ENCODE results near the gene FAM163A. TPM values are rescaled to one million over a fixed set of nuclear protein-coding genes. Genes with fewer than 3 reads are reported as not detected.

The FAM163A gene
- total and polyA plus RNA-seq, 2 donors = 3.2 to 10.4 TPM

- H3K36me3 ChIP-seq (ENCODE audit: control insufficient read depth in 2 of 2, insufficient read depth in 2 of 2, low read length in 1 of 2) = peaks cover 13 to 43% of the 10 kb centered on the region in 2 donors
- H3K4me3 ChIP-seq (ENCODE audit: low read length in 2 of 2) = no peak overlapping the region
Measured at GRCh38 chr1:179865377-179865776, 122.3 kb downstream of the FAM163A start.

More at GRCh38 chr1:179865377-179865776, 122.3 kb downstream of the FAM163A start:
- WGBS = 98% methylated on average over 6 of the region's 6 CpGs
- H3K27ac ChIP-seq (ENCODE audit: low read depth in 1 of 2, low read length in 1 of 2) = no peak overlapping the region
- H3K4me1 ChIP-seq (ENCODE audit: control insufficient read depth in 2 of 2, insufficient read depth in 2 of 2, low read length in 2 of 2) = no peaks in the 10 kb centered on the region
- no peaks in the 10 kb centered on the region for H3K27me3 ChIP-seq (ENCODE audit: control insufficient read depth in 2 of 2, insufficient read depth in 1 of 2, low read length in 1 of 2)
- DNase-seq (ENCODE audit: low read depth in 6 of 9, low spot score in 9 of 9) = no peak
- H3K9me3 ChIP-seq (ENCODE audit: control insufficient read depth in 2 of 2, insufficient read depth in 1 of 2, low read length in 1 of 2) = no peaks in the 10 kb centered on the region

Other genes starting within 250 kb of the FAM163A start
- 0.05 TPM for gene NPHS2, start 167.3 kb upstream of the FAM163A start, total RNA-seq
- gene NPHS2, start 167.3 kb upstream of the FAM163A start, polyA plus RNA-seq = 0.02 TPM
- 0.52 TPM for gene TDRD5, start 151.5 kb upstream of the FAM163A start, total RNA-seq
- 0.66 TPM for gene TDRD5, start 151.5 kb upstream of the FAM163A start, polyA plus RNA-seq
- gene TOR1AIP2, start 134.5 kb downstream of the FAM163A start, total RNA-seq = 20.0 TPM
- 13.8 TPM for gene TOR1AIP2, start 134.5 kb downstream of the FAM163A start, polyA plus RNA-seq
- gene TOR1AIP1, start 139.0 kb downstream of the FAM163A start, total RNA-seq = 33.5 TPM
- 27.9 TPM for gene TOR1AIP1, start 139.0 kb downstream of the FAM163A start, polyA plus RNA-seq
- 53.3 TPM for gene CEP350, start 211.5 kb downstream of the FAM163A start, total RNA-seq
- 8.3 TPM for gene CEP350, start 211.5 kb downstream of the FAM163A start, polyA plus RNA-seq